H1 (cell line): ENCODE measurements around the gene NENF. TPM values are rescaled to one million over a fixed set of nuclear protein-coding genes. Genes with fewer than 3 reads are reported as not detected.

Experiments
- CTCF ChIA-PET: fragments of 300-600 bp; sonication (Branson Sonifier 250); formaldehyde crosslinking; loops from one replicate; lab custom pipeline; 2021; ENCODE audit not compliant: partially characterized antibody; lab: Charles Lee
- POLR2A ChIA-PET: fragments of 300-600 bp; sonication (Branson Sonifier 250); formaldehyde crosslinking; loops from one replicate; lab custom pipeline; 2021; ENCODE audit warnings: inconsistent platforms; ENCODE audit not compliant: partially characterized antibody; lab: Charles Lee
- DNase-seq, 2 experiments: peaks; one replicate each; pipeline versions ENCODE4 v3.0.0 to v3.0.0-alpha.2; 2010 to 2022; ENCODE audit warnings: low spot score in 2 of 2, low read depth in 1 of 2, mixed read lengths in 1 of 2
- FAIRE-seq: peaks from 2 replicates; lab custom pipeline; 2011; peaks lifted over from hg19 to GRCh38; lab: Jason Lieb, UNC
- H2AFZ ChIP-seq: 2 replicates; pipeline ENCODE4 v1.8.1; 2012; ENCODE audit warnings: low read length, inconsistent platforms
- H2AK5ac ChIP-seq: 2 replicates; pipeline ENCODE4 v1.6.1; 2013; ENCODE audit warnings: low read depth, low read length
- H2BK120ac ChIP-seq: replicated peaks from 2 replicates; pipeline ENCODE3; 2013; ENCODE audit warnings: low read depth, low read length, inconsistent platforms
- H2BK12ac ChIP-seq: 2 replicates; pipeline ENCODE4 v1.6.1; 2013; ENCODE audit warnings: low read depth, low read length
- H2BK15ac ChIP-seq: 2 replicates; pipeline ENCODE4 v1.6.1; 2013; ENCODE audit warnings: low read length
- H2BK20ac ChIP-seq: 2 replicates; pipeline ENCODE4 v1.6.1; 2013; ENCODE audit warnings: low read length
- H2BK5ac ChIP-seq: 2 replicates; pipeline ENCODE4 v1.6.1; 2013; ENCODE audit warnings: low read depth, low read length
- H3K14ac ChIP-seq: 2 replicates; pipeline ENCODE4 v1.6.1; 2013; ENCODE audit warnings: inconsistent platforms; ENCODE audit not compliant: insufficient read length
- H3K18ac ChIP-seq: 2 replicates; pipeline ENCODE4 v1.6.1; 2013; ENCODE audit warnings: low read length; ENCODE audit errors: extremely low read depth
- H3K23ac ChIP-seq: 2 replicates; pipeline ENCODE4 v1.6.1; 2013; ENCODE audit warnings: inconsistent platforms; ENCODE audit not compliant: insufficient read length
- H3K23me2 ChIP-seq: 2 replicates; pipeline ENCODE4 v1.6.1; 2013; ENCODE audit warnings: low read depth, low read length
- H3K27ac ChIP-seq: 2 replicates; pipeline ENCODE4 v1.6.1; 2011; ENCODE audit warnings: low read depth, low read length, inconsistent platforms
- H3K27me3 ChIP-seq, 4 experiments: replicated peaks in 1 of 4; 1 replicate in 1 of 4; 2 replicates in 3 of 4; pipeline versions ENCODE4 v1.6.1 to v1.8.1; 2011 to 2013; ENCODE audit warnings: low read length in 3 of 4, mild to moderate bottlenecking in 3 of 4, inconsistent platforms in 2 of 4, mixed read lengths in 2 of 4, moderate library complexity in 1 of 4; ENCODE audit not compliant: control insufficient read depth in 3 of 4, insufficient read depth in 3 of 4; ENCODE audit errors: extremely low read depth in 1 of 4
- H3K36me3 ChIP-seq, 4 experiments: 2 replicates each; pipeline versions ENCODE4 v1.6.1 to v1.8.1; 2011 to 2013; ENCODE audit warnings: mild to moderate bottlenecking in 4 of 4, low read length in 3 of 4, moderate library complexity in 2 of 4, control low read depth in 1 of 4, inconsistent platforms in 1 of 4; ENCODE audit not compliant: insufficient read depth in 4 of 4, control insufficient read depth in 2 of 4
- H3K4ac ChIP-seq: replicated peaks from 2 replicates; pipeline ENCODE3; 2013; ENCODE audit warnings: low read length, low read depth, mixed read lengths, inconsistent platforms; ENCODE audit not compliant: insufficient read length
- H3K4me1 ChIP-seq, 4 experiments: replicated peaks in 1 of 4; 1 replicate in 1 of 4; 2 replicates in 3 of 4; pipeline versions ENCODE4 v1.6.1 to v1.8.1; 2011 to 2013; ENCODE audit warnings: low read length in 3 of 4, inconsistent platforms in 2 of 4, mixed read lengths in 1 of 4; ENCODE audit not compliant: insufficient read depth in 4 of 4, control insufficient read depth in 3 of 4
- H3K4me2 ChIP-seq, 2 experiments: 2 replicates each; pipeline versions ENCODE4 v1.6.1 to v1.8.1; 2011 to 2013; ENCODE audit warnings: low read depth in 2 of 2, low read length in 2 of 2, control low read depth in 1 of 2, inconsistent platforms in 1 of 2, mild to moderate bottlenecking in 1 of 2; ENCODE audit not compliant: insufficient read depth in 1 of 2
- H3K4me3 ChIP-seq, 4 experiments: fragments of 200-600, 300-600 bp in 1 of 4; sonication (generic), shearing (Covaris generic), sonication (Bioruptor Twin) in 1 of 4; 2 replicates each; pipeline versions ENCODE4 v1.5.1 to v1.8.1; 2011 to 2016; ENCODE audit warnings: low read length in 4 of 4, low read depth in 3 of 4, control low read depth in 2 of 4, inconsistent platforms in 2 of 4, mild to moderate bottlenecking in 2 of 4, mixed read lengths in 1 of 4, moderate library complexity in 1 of 4; ENCODE audit not compliant: insufficient read depth in 2 of 4; ENCODE audit errors: extremely low read depth in 1 of 4
- H3K56ac ChIP-seq: replicated peaks from 2 replicates; pipeline ENCODE3; 2013; ENCODE audit warnings: low read depth, mild to moderate bottlenecking, mixed read lengths, low read length, inconsistent platforms; ENCODE audit not compliant: insufficient read length
- H3K79me1 ChIP-seq: 2 replicates; pipeline ENCODE4 v1.6.1; 2013; ENCODE audit warnings: low read depth, low read length, control low read depth
- H3K79me2 ChIP-seq, 2 experiments: 2 replicates each; pipeline versions ENCODE4 v1.6.1 to v1.8.1; 2012 to 2013; ENCODE audit warnings: low read length in 2 of 2, mild to moderate bottlenecking in 2 of 2, inconsistent platforms in 1 of 2; ENCODE audit not compliant: insufficient read depth in 2 of 2, control insufficient read depth in 1 of 2
- H3K9ac ChIP-seq, 4 experiments: replicated peaks in 1 of 4; 1 replicate in 1 of 4; 2 replicates in 3 of 4; pipeline versions ENCODE4 v1.6.1 to v1.8.1; 2011 to 2013; ENCODE audit warnings: low read depth in 3 of 4, low read length in 3 of 4, control low read depth in 2 of 4, mild to moderate bottlenecking in 2 of 4, moderate library complexity in 2 of 4, inconsistent platforms in 1 of 4; ENCODE audit errors: extremely low read depth in 1 of 4
- H3K9me3 ChIP-seq, 2 experiments: 2 replicates each; pipeline versions ENCODE4 v1.6.1 to v1.8.1; 2012 to 2013; ENCODE audit warnings: mild to moderate bottlenecking in 2 of 2, moderate library complexity in 2 of 2, control low read depth in 1 of 2, inconsistent platforms in 1 of 2, low read depth in 1 of 2, low read length in 1 of 2, mixed read lengths in 1 of 2; ENCODE audit not compliant: insufficient read depth in 2 of 2
- H4K20me1 ChIP-seq, 2 experiments: replicated peaks in 1 of 2; 2 replicates each; pipeline versions ENCODE3 to v1.8.1; 2011 to 2013; ENCODE audit warnings: inconsistent platforms in 2 of 2, low read length in 2 of 2, mild to moderate bottlenecking in 1 of 2; ENCODE audit not compliant: insufficient read depth in 2 of 2, control insufficient read depth in 1 of 2
- H4K5ac ChIP-seq: 2 replicates; pipeline ENCODE4 v1.6.1; 2013; ENCODE audit warnings: low read length, low read depth, mixed read lengths, inconsistent platforms; ENCODE audit not compliant: insufficient read length
- H4K8ac ChIP-seq: 2 replicates; pipeline ENCODE4 v1.8.0; 2013; ENCODE audit warnings: mild to moderate bottlenecking, moderate library complexity, low read length, inconsistent platforms; ENCODE audit not compliant: insufficient read depth; ENCODE audit errors: extremely low read depth
- H4K91ac ChIP-seq: replicated peaks from 2 replicates; pipeline ENCODE3; 2013; ENCODE audit warnings: low read length, mixed read lengths, inconsistent platforms; ENCODE audit not compliant: insufficient read length
- BRCA1 ChIP-seq: IDR thresholded peaks from 2 replicates; pipeline ENCODE4 v1.6.1; 2012; ENCODE audit warnings: low read depth, low read length, improper control_type of control experiment
- CBX5 ChIP-seq: fragments of 300-800, 300-1000 bp; sonication (generic); IDR thresholded peaks from 2 replicates; pipeline ENCODE4 v1.7.1; 2016; ENCODE audit warnings: antibody characterized with exemption, low read length, low read depth
- EP300 ChIP-seq, 2 experiments: IDR thresholded peaks; 1 replicate in 1 of 2; 2 replicates in 1 of 2; pipeline ENCODE4 v1.6.1; 2011 to 2012; ENCODE audit warnings: low read depth in 2 of 2, low read length in 2 of 2, mild to moderate bottlenecking in 2 of 2, borderline replicate concordance in 1 of 2, inconsistent platforms in 1 of 2, moderate library complexity in 1 of 2
- JUND ChIP-seq: IDR thresholded peaks from 2 replicates; pipeline ENCODE4 v1.6.1; 2011; ENCODE audit warnings: mild to moderate bottlenecking, improper control_type of control experiment, low read length
- KDM4A ChIP-seq: IDR thresholded peaks from one replicate; pipeline ENCODE4 v1.7.1; 2012; ENCODE audit warnings: low read depth, mild to moderate bottlenecking, moderate library complexity, low read length, inconsistent platforms; ENCODE audit not compliant: severe bottlenecking
- POLR2AphosphoS5 ChIP-seq: IDR thresholded peaks from 2 replicates; pipeline ENCODE4 v1.6.1; 2011; ENCODE audit warnings: low read depth, low read length
- RFX5 ChIP-seq: IDR thresholded peaks from 2 replicates; pipeline ENCODE4 v1.6.1; 2011; ENCODE audit warnings: low read depth, low read length, improper control_type of control experiment, borderline replicate concordance
- RXRA ChIP-seq: IDR thresholded peaks from 2 replicates; pipeline ENCODE4 v1.6.1; 2011; ENCODE audit warnings: low read depth, mild to moderate bottlenecking, low read length, moderate library complexity; ENCODE audit not compliant: insufficient read depth
- SP4 ChIP-seq: IDR thresholded peaks from 2 replicates; pipeline ENCODE4 v1.6.1; 2012; ENCODE audit warnings: low read length, inconsistent platforms
- TAF7 ChIP-seq: optimal IDR thresholded peaks from 2 replicates; pipeline ENCODE3; 2011; ENCODE audit warnings: low read depth, mild to moderate bottlenecking, inconsistent platforms, low read length, moderate library complexity, borderline replicate concordance
- WGBS, 2 experiments: shearing (Covaris generic) in 1 of 2; methylation state at CpG; one replicate each; pipeline versions ENCODE4 v1.1.6 to v1.1.7; 2013 to 2015; ENCODE audit warnings: low lambda C conversion rate in 2 of 2, mixed read lengths in 2 of 2, inconsistent platforms in 1 of 2, low coverage in 1 of 2, missing lambda C conversion rate in 1 of 2; ENCODE audit not compliant: insufficient replicate concordance in 2 of 2, insufficient coverage in 1 of 2, insufficient read length in 1 of 2; ENCODE audit errors: extremely low coverage in 1 of 2, missing lambda C conversion rate in 1 of 2; 5-methylcytosine and 5-hydroxymethylcytosine counted together
- polyA plus RNA-seq, 7 experiments: library from polyadenylated mRNA; depleted of rRNA in 3 of 7; stranded (reverse) in 5 of 7; unstranded in 2 of 7; fragments of >200 nt in 5 of 7; fragments of 200-250 nt in 2 of 7; gene quantifications; 1 replicate in 5 of 7; 2 replicates in 1 of 7; 4 replicates in 1 of 7; pipeline versions ENCODE4 v1.2.1 to v1.2.3, GENCODE V29; 2011 to 2013; ENCODE audit warnings: missing spikeins in 2 of 7, mixed read lengths in 2 of 7
- total RNA-seq: library from RNA; stranded (reverse); fragmentation: NEBNext Ultra II Directional; extraction: Animal tissue kit (Norgen Biotek cat#: 25700); gene quantifications from 2 replicates; pipeline ENCODE4 v1.2.1, GENCODE V29; 2021
- TF ChIP-seq, protein P1 (sequence below): IDR thresholded peaks from 2 replicates; pipeline ENCODE4 v1.6.1; 2012; ENCODE audit warnings: inconsistent platforms

The NENF gene
- total and polyA plus RNA-seq, 2 of the 8 experiments (the other 6 are each of a cell fraction or from before 2014, with no cell fraction given), result 27.0 to 28.0 TPM

DNA sequence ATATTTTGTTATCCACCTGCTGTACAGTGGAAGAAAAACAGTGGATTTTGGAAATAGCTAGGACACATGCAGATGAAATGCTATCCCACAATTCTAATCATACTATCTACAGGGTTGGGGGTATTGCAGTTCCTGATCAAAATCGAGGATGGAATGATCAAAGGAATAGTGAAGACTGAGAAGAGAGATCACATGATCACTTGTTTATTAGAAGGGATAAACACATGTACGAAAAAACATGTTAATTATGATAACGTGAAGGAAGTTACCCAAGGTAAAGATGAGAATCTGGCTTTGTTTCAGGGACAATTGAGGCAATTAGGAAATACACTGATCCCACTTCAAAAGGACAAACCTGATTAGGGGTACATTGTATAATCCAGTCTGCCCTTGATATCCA lies 8.8 kb upstream of the NENF start:
- H3K23me2 ChIP-seq, result no peaks in the 10 kb centered on the region; the same call in 1 of the 2 replicates
- no peak overlapping the region for H3K27ac ChIP-seq
- no peak overlapping the region for H2BK12ac ChIP-seq
- no peak overlapping the region for H2BK15ac ChIP-seq
- no peak overlapping the region for H2AFZ ChIP-seq
- H3K4me2 ChIP-seq, result no peak overlapping the region
- no peak overlapping the region for H3K18ac ChIP-seq
- H3K56ac ChIP-seq, result no peak overlapping the region
- H3K23ac ChIP-seq, result no peak overlapping the region
- no peak overlapping the region for H3K4me3 ChIP-seq
- H4K20me1 ChIP-seq, result no peaks in the 10 kb centered on the region
- DNase-seq (no peak), FAIRE-seq (no peak)
- no peak overlapping the region for H2BK120ac ChIP-seq
- WGBS, 2 experiments, result 85% methylated on average over 3 of the region's 3 CpGs; no CpG with 5 or more reads in 1 of the 2 experiments
- no peak overlapping the region for H3K9ac ChIP-seq
- H2BK20ac ChIP-seq, result no peak overlapping the region
- no peak overlapping the region for H3K4ac ChIP-seq
- H4K8ac ChIP-seq, result no peak overlapping the region
- H3K9me3 ChIP-seq, result no peaks in the 10 kb centered on the region
- H2AK5ac ChIP-seq, result no peak overlapping the region
- H3K27me3 ChIP-seq, result no peaks in the 10 kb centered on the region
- TF ChIP-seq SP4, result no peak
- no peak for TF ChIP-seq EP300 (IDR thresholded peaks at IDR 0.05; ENCODE audit: borderline replicate concordance in 1 of 2, low read depth in 2 of 2, low read length in 2 of 2)
- no peak for TF ChIP-seq KDM4A
- no peak for TF ChIP-seq TAF7
- TF ChIP-seq JUND, result no peak
- no peak for TF ChIP-seq RXRA
- TF ChIP-seq, protein P1, sequence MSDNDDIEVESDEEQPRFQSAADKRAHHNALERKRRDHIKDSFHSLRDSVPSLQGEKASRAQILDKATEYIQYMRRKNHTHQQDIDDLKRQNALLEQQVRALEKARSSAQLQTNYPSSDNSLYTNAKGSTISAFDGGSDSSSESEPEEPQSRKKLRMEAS, result no peak
- no peak for TF ChIP-seq RFX5
- no peak for TF ChIP-seq POLR2AphosphoS5
- no peak for TF ChIP-seq CBX5
- TF ChIP-seq BRCA1, result no peak
- ChIA-PET POLR2A (no interaction called here), CTCF (interaction anchor here (0.8 to 7.8 kb wide), 2 partner anchors 32 to 56 kb away, joined by 4 to 71 read pairs; no protein-coding TSS in a partner anchor)
- no peaks in the 10 kb centered on the region for H3K4me1 ChIP-seq
- no peak overlapping the region for H4K5ac ChIP-seq
- no peak overlapping the region for H4K91ac ChIP-seq
- no peaks in the 10 kb centered on the region for H3K79me2 ChIP-seq
- no peak overlapping the region for H3K14ac ChIP-seq
- no peaks in the 10 kb centered on the region for H3K79me1 ChIP-seq
- H2BK5ac ChIP-seq, result no peak overlapping the region
- no peaks in the 10 kb centered on the region for H3K36me3 ChIP-seq
